GM08714 (cell line): Measurements from ENCODE around the gene AFF3.
"Not testable (repeated sequence)": the region's sequence is repeated elsewhere in the genome, so short reads cannot be mapped to it uniquely, and the experiment has no call there.

Source experiments
- H3K4me3 ChIP-seq: fragments of 200-500 bp; sonication (Bioruptor generic); 2 replicates; pipeline ENCODE4 v1.5.1; 2014; ENCODE audit warnings: mild to moderate bottlenecking, low read length, inconsistent platforms
- ZNF274 ChIP-seq: IDR thresholded peaks from 2 replicates; pipeline ENCODE4 v1.6.1; 2012; ENCODE audit warnings: mild to moderate bottlenecking, low read depth, low read length

Gene AFF3

DNA sequence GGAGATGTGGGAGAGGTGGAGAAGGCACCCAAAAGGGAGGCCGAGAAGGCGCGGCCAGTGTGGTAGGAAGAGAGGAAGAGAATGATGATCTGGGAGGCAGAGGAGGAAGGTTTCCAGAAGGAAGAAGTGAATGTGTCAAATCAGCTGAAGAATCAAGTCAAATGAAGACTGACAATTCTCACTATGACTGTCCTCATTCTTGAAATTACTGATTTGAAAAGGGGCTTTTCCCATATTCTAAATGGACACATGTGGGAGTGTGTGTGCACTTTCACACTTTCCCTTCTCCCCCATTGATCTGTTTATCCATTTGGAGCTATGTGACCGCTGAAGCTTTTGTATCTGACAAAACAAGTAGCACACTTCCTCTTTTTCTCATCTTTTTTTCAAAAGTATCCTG lies 6.1 kb downstream of the AFF3 start:
- TF ChIP-seq ZNF274 = no peak
- H3K4me3 ChIP-seq = no peak overlapping the region

DNA sequence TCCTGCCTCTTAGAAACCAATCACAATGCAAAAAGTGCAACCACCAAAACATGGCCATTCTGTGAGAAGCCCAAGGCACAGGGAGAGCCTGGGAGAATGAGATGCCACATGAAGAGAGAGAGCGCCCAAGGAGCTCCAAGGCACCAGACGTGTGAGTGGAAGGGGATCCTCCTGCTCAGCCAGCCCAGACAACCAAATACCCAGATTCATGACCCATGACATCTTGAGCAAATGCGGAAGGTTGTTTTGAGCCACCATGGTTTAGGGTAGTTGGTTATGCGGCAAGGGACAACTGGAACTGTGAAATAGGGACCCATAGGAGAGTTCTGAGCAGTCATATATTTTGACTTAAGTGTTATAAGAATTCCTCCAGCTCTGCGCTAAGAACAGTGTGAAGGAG lies 7.0 kb downstream of the AFF3 start:
- TF ChIP-seq ZNF274 = no peak

DNA sequence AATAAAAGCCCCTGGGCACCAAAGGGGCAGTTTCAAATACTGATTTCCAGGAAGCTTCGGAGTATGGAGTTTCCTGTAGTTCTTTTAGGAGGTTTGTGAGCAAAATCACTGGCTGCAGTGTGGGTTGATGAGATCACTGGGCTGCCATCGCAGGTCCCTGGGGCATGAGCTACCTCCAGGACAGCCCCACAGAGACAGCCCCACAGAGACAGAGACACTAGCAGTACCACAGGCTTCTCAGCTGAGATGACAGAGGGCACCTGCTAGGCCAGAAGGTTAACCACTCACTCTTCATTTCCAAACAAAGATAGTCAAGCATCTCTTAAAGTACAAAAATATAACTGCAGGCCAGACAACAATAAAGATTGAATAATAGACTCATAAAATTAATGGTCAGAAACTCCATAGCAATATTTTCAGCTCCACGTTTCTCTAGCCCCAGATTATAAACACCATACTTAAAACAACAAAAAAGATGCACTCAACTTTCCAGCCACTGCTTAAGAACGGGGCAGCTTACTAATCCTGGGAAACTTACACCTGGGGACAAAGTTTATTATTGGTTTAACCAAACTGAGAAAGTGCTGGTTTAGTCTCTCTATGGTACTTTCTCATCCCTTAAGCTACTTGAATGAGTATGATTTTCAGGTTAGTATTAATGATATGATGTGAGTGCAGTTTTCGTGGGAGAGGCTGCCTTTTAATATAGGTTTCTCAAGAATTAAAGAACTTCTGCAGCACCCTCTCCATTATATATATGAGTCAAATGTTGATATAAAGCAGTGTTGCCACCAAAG lies 11.6 kb downstream of the AFF3 start:
- no peak overlapping the region for H3K4me3 ChIP-seq
- no peak for TF ChIP-seq ZNF274

More for the DNA sequence above, 7.0 kb downstream of the AFF3 start:
- H3K4me3 ChIP-seq = no peak overlapping the region

DNA sequence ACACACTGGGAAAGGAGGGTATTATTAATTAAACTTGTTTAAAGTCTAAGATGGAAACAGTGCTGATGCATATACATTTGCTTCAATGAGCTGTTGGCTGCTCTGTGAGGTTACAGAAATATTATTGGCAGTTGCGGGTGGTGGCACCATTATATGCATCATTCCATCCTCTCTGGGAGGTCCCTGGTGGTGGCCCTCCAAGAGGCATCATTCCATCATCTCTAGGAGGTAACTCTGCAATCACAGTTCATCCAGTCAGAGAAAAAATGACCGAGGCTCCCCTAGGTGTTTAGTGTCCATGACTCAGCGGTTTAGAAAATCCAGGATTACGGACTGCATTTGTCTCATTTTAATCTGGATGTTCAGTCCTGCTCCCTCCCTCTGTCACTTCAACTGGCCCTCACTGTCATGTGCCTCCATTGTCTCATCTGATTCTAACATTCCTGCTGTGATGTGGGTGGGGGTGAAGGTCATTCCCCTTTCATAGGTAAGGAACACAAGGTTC lies 15.4 kb downstream of the AFF3 start:
- TF ChIP-seq ZNF274 = no peak
- no peak overlapping the region for H3K4me3 ChIP-seq

DNA sequence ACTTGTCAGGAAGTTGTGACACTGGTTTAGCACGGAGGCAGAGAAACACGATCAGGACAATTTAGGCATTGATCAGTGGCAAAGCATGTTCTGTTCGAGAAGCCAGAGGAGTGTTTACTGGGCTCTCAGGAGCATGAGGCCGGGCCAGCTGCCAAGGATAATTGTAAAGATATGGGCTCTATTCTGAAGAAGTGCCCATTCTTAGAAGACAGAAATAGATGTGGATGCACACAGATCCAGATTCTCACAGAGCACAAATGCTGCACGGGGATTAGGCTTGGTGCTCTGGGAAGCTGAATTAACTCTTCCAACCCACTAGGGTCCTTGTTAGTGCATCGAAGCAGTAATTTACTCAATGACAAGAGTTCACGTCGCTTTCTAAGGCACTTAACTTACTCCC lies 16.2 kb downstream of the AFF3 start:
- no peak for TF ChIP-seq ZNF274
- H3K4me3 ChIP-seq = no peak overlapping the region

DNA sequence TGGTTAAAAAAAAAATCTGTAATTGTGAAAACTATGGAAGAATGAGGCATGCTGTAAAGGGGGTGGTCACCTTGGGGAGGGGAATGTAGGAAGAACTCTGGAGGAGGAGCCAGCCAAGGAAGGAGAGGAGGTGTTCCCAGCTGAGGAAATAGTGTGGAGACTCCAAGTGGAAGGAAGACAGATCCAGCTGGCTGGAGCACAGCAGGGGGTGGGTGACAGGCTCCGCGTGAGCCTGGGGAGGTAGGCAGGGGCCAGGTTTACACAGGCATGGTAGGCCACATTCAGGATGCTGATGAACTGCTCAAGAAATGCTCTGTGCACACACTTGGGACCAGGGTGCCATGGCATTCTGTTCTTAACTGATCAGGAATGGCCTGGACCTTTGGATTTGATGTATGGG lies 16.8 kb downstream of the AFF3 start:
- H3K4me3 ChIP-seq = no peak overlapping the region
- no peak for TF ChIP-seq ZNF274

DNA sequence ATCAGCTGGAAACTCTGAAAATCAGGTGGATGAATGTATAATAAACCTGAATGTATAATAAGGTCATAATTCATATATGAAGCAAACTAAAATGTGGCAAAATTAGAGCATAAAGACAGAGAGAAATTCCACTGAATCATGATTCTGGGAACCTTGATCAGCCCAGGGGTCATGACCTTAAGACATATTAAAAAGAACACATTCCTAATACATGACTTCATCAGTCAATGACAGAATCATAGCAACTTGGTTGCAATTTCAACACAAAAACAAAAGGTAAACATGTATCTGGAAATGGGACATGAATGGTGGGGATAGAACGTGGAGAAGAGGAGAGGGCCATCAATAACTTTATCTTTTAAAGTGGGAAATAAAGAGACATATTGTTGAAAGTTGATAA lies 17.6 kb downstream of the AFF3 start:
- H3K4me3 ChIP-seq = no peak overlapping the region
- TF ChIP-seq ZNF274 = no peak

DNA sequence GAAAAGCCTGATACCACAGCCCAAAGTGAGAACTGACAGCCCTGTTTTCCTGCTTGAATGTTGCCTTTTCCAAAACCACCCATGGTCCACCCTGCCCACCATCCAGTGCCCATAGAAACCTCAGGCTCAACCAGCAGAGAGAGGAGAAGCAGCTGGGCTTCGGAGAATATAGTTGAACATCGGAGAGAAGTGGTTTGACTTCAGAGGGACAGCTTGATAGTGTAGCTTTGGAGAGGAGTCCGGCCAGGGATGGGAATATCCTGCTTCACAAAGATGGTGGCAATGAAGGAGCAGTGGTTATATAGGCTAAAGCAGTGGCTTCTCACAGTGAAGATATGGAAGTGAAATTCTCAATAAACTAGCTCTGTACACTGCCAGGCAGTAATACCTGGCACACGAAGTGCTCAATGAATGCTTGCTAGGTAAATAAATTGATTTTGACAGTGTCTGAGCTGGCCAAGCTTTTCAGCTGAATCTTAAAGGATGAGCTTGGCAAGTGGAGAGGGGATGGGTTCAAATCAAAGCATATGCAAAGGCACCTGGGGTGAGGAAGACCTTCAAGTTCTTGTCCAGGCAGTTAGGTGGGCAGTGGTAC lies 21.2 kb downstream of the AFF3 start:
- no peak overlapping the region for H3K4me3 ChIP-seq
- TF ChIP-seq ZNF274 = no peak

DNA sequence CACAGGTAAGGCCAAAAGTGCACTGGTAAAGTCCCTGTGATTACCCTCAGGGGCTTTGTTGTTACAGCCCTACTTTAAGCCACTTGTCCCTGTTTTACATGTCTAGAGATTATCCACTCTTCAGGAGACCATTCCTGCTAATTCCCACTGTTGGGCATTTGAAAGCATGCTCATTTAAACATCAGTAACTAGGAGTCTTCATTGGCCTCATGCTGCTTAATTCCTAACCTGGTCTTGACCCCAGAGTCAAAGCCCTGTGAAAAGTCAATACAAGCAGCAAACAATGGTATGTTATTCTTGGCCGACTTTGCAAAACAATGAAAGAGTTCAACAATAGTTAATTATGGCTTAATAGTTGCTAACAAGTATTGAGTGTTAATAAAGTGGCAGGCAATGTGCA lies 23.2 kb downstream of the AFF3 start:
- TF ChIP-seq ZNF274 = no peak
- no peak overlapping the region for H3K4me3 ChIP-seq

DNA sequence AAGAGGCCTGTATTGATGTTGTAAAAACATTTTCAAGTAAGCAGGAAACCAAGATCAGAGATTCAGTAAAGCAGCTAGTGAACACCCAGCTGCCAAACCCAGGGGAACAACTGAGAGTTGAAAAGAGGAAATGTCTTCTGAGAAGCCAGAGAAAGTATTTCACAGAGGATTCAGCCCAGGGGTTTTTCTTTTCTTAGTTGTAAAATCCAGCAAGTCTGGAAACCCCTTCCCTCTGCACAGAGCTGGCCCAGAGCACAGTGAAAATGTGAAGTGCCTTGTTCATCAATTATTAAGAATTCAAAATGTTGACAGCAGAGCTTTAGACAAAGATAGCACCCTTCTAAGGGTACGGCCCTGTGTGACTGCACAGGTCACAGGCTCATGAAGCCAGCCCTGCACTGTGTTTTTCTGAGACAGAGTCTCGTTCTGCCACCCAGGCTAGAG lies 28.4 kb downstream of the AFF3 start:
- H3K4me3 ChIP-seq = no peak overlapping the region

DNA sequence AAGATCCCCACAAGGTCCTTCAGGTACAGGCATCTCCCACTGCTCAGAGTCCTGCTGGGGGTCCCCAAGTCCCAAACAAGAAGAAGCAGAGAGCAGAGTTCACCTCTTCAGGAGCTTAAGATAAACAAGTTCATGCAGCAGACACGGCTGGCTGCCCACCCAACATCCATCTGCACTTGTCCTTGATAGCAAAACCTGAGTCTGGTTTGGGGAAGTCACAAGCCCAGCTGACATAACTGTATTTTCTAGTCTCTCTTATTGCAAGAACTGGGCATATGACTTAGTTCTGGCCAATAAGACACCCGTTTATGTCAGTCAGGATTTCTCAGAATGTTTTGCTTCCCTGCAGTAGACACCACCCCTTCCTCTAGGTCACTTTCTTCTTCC lies 31.8 kb downstream of the AFF3 start:
- H3K4me3 ChIP-seq = no peak overlapping the region
- no peak for TF ChIP-seq ZNF274

More for the DNA sequence above, 28.4 kb downstream of the AFF3 start:
- no peak for TF ChIP-seq ZNF274

DNA sequence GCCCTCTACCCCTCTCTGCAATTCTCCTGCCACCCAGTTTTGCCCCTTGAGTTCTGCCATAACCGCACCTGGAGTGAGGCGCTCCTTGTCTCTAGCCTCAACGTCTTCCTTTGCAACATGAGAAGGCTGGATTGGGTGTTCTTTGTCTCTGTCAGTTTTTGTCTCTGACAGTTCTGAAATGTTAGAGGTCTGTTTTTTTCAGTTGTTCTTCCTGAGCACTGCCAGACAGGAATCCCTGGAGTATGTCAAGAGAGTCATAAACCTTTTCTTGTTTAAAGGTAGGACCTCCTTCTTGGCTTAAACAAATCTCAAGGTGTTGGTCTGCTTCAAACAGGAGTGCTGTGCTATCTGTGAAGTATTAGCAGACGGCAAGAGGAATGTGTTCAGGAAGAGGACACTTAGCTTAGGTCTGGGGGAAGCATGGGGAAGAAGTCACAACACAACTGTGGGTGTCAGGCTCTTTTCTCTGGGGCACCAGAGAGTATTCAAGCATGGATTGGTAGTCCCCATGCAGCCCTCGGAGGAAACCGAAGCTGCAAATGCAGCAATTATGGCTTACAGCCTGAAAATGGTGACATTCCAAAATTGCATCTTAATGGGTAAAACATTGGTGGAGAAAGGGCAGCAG lies 32.3 kb downstream of the AFF3 start:
- no peak overlapping the region for H3K4me3 ChIP-seq
- TF ChIP-seq ZNF274 = no peak

DNA sequence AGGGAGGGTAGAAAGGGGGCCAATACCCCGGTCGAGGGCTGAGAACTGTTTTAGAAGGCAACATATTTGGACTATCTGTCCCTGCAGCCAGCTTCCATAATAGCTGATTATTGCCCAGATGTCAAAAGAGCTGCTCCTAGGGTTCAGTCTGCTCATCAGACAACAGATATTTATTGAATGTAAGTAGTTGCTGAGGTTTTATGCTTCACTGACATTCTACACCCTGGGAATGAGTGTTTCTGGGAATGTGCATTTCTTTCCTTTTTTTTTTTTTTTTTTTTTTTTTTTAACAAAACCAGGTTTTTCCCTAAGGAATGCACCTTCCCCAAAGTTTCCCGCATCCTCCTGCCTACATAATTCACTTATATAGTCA lies 33.8 kb downstream of the AFF3 start:
- H3K4me3 ChIP-seq = not testable (repeated sequence)

DNA sequence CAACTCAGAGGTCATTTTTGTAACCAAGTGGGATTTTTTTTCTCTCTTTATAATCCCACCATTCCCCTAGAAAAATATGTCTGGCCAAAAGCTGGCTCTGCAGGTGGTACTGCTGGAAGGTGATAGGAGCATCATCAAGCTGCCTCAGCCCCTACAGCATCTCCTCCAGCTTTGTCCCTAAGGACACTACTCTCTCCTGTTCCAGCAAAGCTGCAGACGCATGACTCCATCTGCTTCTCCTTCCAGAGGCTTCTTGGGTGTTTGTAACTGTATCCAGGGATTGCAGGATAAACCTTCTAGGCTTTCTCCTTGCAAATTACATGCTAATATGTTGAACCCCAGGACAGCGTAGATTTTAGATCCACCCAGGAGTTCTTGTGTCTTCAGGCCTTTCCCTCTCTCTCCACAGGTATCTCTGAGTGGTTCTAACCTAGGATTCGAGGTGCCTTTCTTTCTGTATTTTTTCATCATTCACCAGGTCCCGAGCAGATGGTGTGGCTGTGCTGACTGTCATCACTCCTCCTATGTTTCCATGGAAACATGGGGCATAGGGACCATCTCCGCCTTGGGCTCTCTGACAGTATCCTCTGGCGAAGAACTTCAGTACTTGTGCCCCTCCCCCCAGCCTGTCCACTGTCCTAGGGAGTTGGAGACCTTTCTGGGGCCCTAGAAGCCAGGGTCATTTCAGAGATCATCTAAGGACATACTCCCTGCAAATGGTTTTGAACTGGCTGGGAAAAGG lies 34.3 kb downstream of the AFF3 start:
- H3K4me3 ChIP-seq = no peak overlapping the region
- no peak for TF ChIP-seq ZNF274
